Pancreas (tissue), 10 donors: Measurements from ENCODE around the gene ZNF831. TPM values are rescaled to one million over a fixed set of nuclear protein-coding genes. Genes with fewer than 3 reads are reported as not detected.

Source experiments
- ATAC-seq, 4 donors: fragments of 200-7000 bp; cut with Tn5 transposase; one replicate each; pipeline versions ENCODE4 v1.8.0 to v1.9.1; 2020; ENCODE audit warnings: mild to moderate bottlenecking in 4 of 4, moderate library complexity in 4 of 4
- DNase-seq, 6 donors: peaks; one replicate each; pipeline ENCODE4 v3.0.0-alpha.2; 2020
- FAIRE-seq: peaks from 2 replicates; lab custom pipeline; 2012; peaks lifted over from hg19 to GRCh38; lab: Jason Lieb, UNC
- H3K27ac ChIP-seq, 4 donors: fragments of 200-600 bp; sonication (generic); 1 replicate in 3 of 4; 2 replicates in 1 of 4; pipeline versions ENCODE4 v1.5.0 to v1.8.0; 2020
- H3K27me3 ChIP-seq, 4 donors: fragments of 200-600 bp; one replicate each; pipeline ENCODE4 v1.8.0; 2021
- H3K36me3 ChIP-seq, 3 donors: fragments of 200-600 bp; sonication (generic) in 1 of 3; one replicate each; pipeline versions ENCODE4 v1.5.0 to v1.8.0; 2020 to 2021
- H3K4me1 ChIP-seq, 3 donors: fragments of 200-600 bp; one replicate each; pipeline ENCODE4 v1.8.0; 2021
- H3K4me3 ChIP-seq, 4 donors: fragments of 200-600 bp; sonication (generic) in 2 of 4; one replicate each; pipeline versions ENCODE4 v1.5.0 to v1.8.0; 2020 to 2021
- H3K9me3 ChIP-seq, 4 donors: fragments of 200-600 bp; one replicate each; pipeline ENCODE4 v1.8.0; 2021
- CTCF ChIP-seq, 4 donors: fragments of 200-600 bp; sonication (generic) in 3 of 4; IDR thresholded peaks; one replicate each; pipeline versions ENCODE4 v1.5.0 to v1.8.0; 2021; ENCODE audit warnings: antibody characterized with exemption in 4 of 4
- WGBS, 2 donors: extraction: QIAGEN DNeasy Blood & Tissue Kit; methylation state at CpG; one replicate each; pipeline ENCODE4 v1.1.7; 2013; 5-methylcytosine and 5-hydroxymethylcytosine counted together
- intact Hi-C, 3 donors: fragments of 100-400 bp; cut with DNase I; formaldehyde crosslinking; loops; one replicate each; pipeline versions ENCODE4 v1.11.1 to v1.14.2; 2022
- polyA plus RNA-seq, 2 donors: library from polyadenylated mRNA; stranded (reverse); fragments of 200-250 nt; gene quantifications; one replicate each; pipeline ENCODE4 v1.2.3, GENCODE V29; 2013
- total RNA-seq, 6 donors: library from RNA; stranded (reverse); fragmentation: NEBNext Ultra II Directional in 4 of 6; extraction: Animal tissue kit (Norgen Biotek cat#: 25700) in 4 of 6; gene quantifications; one replicate each; pipeline versions ENCODE4 v1.2.1 to v1.2.4, GENCODE V29; 2021 to 2023
- donor health status: healthy with polysubstance abuse.
- donor health status: DM: no; HTN: no; CAD: no; lungs with moderate emphysema.
- donor health status: DM: no; HTN: no; CAD: no.
- donor health status: control.
- donor health status: control.
- donor health status: Bipolar disorder and iron deficiency.
- donor health status: DM: yes; HTN: yes; CAD: no.
- donor health status: DM: no; HTN: no; CAD: no.
- donor health status: DM: no; HTN: no; CAD: no.
- donor health status: DM: yes; HTN: yes; CAD: no.

ZNF831 gene
- total and polyA plus RNA-seq, 8 donors = 0.04 to 0.23 (median 0.16) TPM

DNA sequence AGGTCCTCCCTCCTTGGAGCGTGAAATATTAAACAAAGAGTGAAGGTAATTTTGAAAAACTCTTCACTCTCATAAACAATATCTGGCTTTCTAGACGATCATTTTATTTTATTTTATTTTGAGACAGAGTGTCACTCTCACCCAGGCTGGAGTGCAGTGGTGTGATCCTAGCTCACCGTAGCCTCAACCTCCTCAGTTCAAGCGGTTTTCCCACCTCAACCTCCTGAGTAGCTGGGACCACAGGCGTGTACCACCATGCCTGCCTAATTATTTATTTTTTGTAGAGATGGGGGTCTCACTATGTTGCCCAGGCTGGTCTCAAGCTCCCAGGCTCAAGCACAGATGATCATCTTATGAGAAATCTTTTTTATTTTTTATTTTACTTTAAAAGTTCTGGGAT, 16.4 kb downstream of the ZNF831 start:
- H3K4me3 ChIP-seq = no peak overlapping the region
- DNase-seq (no peak), ATAC-seq (no peak), FAIRE-seq (no peak)
- no peaks in the 10 kb centered on the region for H3K27me3 ChIP-seq
- no peaks in the 10 kb centered on the region for H3K9me3 ChIP-seq
- WGBS, 2 donors = 77 to 84% methylated on average over 5 of the region's 5 CpGs
- no peaks in the 10 kb centered on the region for H3K36me3 ChIP-seq
- H3K4me1 ChIP-seq = no peaks in the 10 kb centered on the region
- H3K27ac ChIP-seq = no peak overlapping the region
- no peak for TF ChIP-seq CTCF (IDR thresholded peaks at IDR 0.05)
- intact Hi-C loops = no loop called here

DNA sequence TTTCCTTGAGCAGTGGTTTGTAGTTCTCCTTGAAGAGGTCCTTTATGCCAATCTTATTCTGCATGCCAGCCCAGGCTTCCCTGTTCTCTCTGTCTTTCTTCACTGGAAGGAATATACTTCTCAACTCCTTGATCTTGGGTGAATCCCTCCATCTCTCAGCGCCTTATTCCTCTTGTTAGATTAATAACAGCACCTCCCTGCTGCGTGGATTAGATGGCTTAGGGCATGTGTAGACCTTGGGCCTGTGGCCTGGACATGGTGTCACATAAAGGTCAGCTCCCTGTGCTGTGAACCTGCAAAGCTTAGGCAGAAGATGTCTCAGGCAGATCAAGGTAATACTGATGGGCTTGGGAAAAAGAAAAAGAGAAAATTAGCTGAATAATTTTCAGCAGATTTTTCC, 18.3 kb downstream of the ZNF831 start:
- intact Hi-C loops = no loop called here
- Histone ChIP-seq H3K27ac (no peak overlapping the region), H3K27me3 (no peaks in the 10 kb centered on the region), H3K4me3 (no peak overlapping the region), H3K4me1 (no peaks in the 10 kb centered on the region), H3K9me3 (no peaks in the 10 kb centered on the region), H3K36me3 (no peaks in the 10 kb centered on the region)
- 51 to 66% methylated on average over 2 of the region's 2 CpGs for WGBS, 2 donors
- DNase-seq (no peak), FAIRE-seq (no peak), ATAC-seq (no peak)
- TF ChIP-seq CTCF (IDR thresholded peaks at IDR 0.05) = no peak

DNA sequence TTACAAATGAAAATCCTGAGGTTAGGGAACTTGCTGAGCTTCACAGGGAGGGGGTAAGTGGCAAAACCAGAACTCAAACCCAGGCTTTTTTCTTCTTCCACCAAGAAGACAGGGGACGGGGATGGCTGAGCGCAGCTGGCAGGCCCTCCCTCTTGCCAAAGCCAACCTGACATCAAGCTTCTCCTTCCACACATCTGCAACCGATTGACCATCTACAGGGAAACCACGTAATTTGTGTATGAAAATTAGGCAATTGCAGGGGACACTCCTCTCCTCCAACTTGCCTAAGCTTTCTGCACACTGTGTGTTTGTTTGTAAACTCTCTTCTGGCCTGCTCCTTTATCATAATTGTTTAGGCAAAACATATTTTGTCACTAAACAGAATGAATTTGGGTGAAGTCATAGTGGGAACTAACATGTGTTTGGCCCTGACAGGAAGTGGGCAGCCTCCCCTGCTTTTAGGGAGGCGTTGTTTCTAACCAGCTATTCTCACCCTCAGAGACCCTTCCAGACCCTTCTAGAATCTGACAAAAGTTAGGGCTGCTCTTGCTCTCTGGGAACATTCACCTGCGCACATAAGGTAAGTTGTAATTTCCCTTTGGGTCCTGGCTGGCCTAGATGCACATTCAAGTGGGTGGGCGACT, 18.9 kb downstream of the ZNF831 start:
- Histone ChIP-seq H3K27ac (no peak overlapping the region), H3K27me3 (no peaks in the 10 kb centered on the region), H3K4me3 (no peak overlapping the region), H3K4me1 (no peaks in the 10 kb centered on the region), H3K36me3 (no peaks in the 10 kb centered on the region), H3K9me3 (no peaks in the 10 kb centered on the region)
- FAIRE-seq (no peak), ATAC-seq (no peak), DNase-seq (no peak)
- WGBS, 2 donors = 65 to 72% methylated on average over 7 of the region's 7 CpGs
- intact Hi-C loops = no loop called here
- TF ChIP-seq CTCF (IDR thresholded peaks at IDR 0.05) = no peak

DNA sequence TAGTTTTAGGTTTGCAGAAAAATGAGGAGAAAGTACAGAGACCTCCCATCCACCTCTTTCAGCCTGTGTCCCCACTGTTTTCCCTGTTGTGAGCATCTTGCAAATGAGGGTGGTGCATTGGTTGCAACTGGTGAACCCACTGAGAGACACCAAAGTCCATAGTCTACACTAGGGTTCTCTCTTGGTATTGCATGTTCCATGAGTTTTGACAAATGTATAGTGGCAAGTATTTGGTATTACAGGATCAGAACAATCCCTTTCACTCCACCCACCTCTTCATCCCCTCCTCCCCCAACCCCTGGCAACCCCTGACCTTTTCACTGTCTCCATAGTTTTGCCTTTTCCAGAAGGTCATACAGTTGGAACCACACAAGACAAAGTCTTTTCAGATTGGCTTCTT, 20.1 kb downstream of the ZNF831 start:
- no peaks in the 10 kb centered on the region for H3K27me3 ChIP-seq
- FAIRE-seq (no peak), ATAC-seq (no peak), DNase-seq (no peak)
- intact Hi-C loops = no loop called here
- H3K4me1 ChIP-seq = no peaks in the 10 kb centered on the region
- no peak overlapping the region for H3K4me3 ChIP-seq
- H3K27ac ChIP-seq = no peak overlapping the region
- H3K36me3 ChIP-seq = no peaks in the 10 kb centered on the region
- no peaks in the 10 kb centered on the region for H3K9me3 ChIP-seq
- TF ChIP-seq CTCF (IDR thresholded peaks at IDR 0.05) = no peak

- no peak overlapping the region for H3K4me3 ChIP-seq
- H3K27me3 ChIP-seq = no peaks in the 10 kb centered on the region
- ATAC-seq (no peak), DNase-seq (no peak), FAIRE-seq (no peak)
- no peak overlapping the region for H3K27ac ChIP-seq
- H3K9me3 ChIP-seq = no peaks in the 10 kb centered on the region
- 68 to 72% methylated on average over 16 of the region's 16 CpGs for WGBS, 2 donors
- no peaks in the 10 kb centered on the region for H3K36me3 ChIP-seq
- intact Hi-C loops = no loop called here
- no peak for TF ChIP-seq CTCF (IDR thresholded peaks at IDR 0.05)
- H3K4me1 ChIP-seq = no peaks in the 10 kb centered on the region
Observed at GRCh38 chr20:59184880-59185447, 21.3 kb downstream of the ZNF831 start.
